ENCODE results near the gene PGM5. TPM values are rescaled to one million over a fixed set of nuclear protein-coding genes. Genes with fewer than 3 reads are reported as not detected.

Gene PGM5
- total RNA-seq, 2 experiments from 2014 or later = not detected

DNA sequence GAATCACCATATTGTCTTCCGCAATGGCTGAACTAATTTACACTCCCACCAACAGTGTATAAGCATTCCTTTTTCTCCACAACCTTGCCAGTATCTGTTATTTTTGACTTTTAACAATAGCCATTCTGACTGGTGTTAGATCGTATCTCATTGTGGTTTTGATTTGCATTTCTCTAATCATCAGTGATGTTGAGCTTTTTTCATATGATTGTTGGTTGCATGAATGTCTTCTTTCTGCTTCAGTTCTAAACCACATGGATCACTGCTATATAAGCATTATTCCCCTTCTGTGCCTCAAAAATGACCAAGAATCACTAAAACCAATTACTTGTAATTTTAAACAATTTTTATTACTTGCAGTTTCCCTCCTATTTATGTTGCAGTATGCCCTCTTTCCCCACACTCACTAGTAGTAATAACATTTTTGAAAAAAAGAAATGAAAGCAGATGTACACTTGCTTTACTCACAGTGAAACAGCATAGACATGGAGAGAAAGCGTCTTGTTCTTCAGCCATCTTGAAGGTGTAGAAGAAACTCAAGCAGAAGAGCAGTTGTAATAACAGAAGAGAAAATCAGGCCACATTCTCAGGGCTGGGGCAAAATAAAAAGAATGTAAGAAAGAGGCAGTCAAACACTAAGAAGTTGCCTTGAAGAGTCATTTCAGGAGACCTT, 188.8 kb downstream of the PGM5 start:
- POLR2A ChIA-PET = no interaction called here
- H3K27me3 Mint-ChIP-seq = peaks cover 14% of the 10 kb centered on the region
- H3K36me3 Mint-ChIP-seq (ENCODE audit: low read depth) = no peaks in the 10 kb centered on the region
- CTCF ChIA-PET = no interaction called here
- H3K9me3 Mint-ChIP-seq = no peaks in the 10 kb centered on the region
- H3K4me3 Mint-ChIP-seq = no peak overlapping the region
- H3K4me1 Mint-ChIP-seq = peaks cover 9% of the 10 kb centered on the region
- no peak overlapping the region for H3K27ac Mint-ChIP-seq
- no peak for DNase-seq

DNA sequence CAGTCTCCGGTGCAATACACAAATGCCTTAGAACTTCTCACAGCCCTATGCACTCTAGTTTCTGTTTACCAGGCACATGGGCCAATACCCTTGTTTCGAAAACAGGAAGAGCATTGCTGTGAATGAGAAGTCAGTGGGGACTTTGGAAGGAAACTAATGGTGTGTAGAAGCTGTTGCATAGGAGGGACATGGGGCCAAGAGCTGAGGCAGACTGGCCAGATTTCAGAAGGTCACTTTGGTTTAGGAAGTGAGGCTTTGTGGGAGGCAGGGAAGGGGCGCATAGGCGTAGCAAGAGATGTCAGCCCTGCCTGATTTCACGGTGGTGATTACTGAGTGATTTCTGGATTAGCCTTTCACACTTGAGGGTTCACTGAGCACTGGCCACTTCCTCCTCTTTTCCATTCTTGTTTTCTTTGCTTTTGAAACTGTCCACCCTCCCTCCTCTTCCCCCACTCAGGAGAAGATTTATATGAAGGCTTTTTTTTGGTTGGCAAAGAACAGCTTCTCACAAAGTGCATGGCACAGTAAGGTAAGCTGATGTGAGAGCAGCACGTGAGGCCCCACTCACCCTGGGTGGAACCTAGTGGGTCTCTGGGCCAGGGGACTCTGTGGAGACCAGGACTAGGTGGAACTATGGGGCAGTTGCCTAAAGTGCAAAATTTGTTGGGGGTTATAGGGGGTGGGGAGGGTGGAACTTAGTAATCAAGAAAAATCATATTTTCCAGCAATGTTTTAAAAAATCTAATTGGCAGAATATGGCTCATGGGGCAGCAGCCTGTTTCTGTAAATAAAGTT, 190.4 kb downstream of the PGM5 start:
- H3K27ac Mint-ChIP-seq = peak overlapping the region; percentile 79
- no peaks in the 10 kb centered on the region for H3K9me3 Mint-ChIP-seq
- peaks cover 9% of the 10 kb centered on the region for H3K4me1 Mint-ChIP-seq
- no peaks in the 10 kb centered on the region for H3K36me3 Mint-ChIP-seq (ENCODE audit: low read depth)
- ChIA-PET CTCF (no interaction called here), POLR2A (no interaction called here)
- peaks cover 12% of the 10 kb centered on the region for H3K27me3 Mint-ChIP-seq
- DNase-seq = peak; percentile 14
- H3K4me3 Mint-ChIP-seq = no peak overlapping the region

DNA sequence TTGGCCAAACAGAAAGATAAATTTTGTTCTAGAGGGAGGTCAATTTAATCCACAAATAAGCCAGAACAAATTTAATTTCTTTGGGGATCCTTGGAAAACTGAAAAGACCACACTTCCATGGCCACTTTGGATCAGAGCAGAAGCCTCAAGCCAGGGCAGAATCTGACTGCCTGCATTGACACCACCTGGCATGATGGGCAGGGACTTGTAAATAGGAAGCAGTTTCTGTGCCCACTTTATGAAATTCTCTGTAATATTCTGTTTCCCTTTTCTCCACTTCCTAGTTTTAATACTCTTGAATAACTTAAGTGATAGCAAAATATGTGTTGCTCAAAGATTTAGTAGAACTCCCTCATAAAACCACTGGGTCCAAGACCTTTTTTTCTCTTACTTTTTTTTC, 191.0 kb downstream of the PGM5 start:
- CTCF ChIA-PET = no interaction called here
- DNase-seq = no peak
- no peaks in the 10 kb centered on the region for H3K9me3 Mint-ChIP-seq
- H3K4me1 Mint-ChIP-seq = peaks cover 9% of the 10 kb centered on the region
- H3K4me3 Mint-ChIP-seq = no peak overlapping the region
- peaks cover 17% of the 10 kb centered on the region for H3K27me3 Mint-ChIP-seq
- POLR2A ChIA-PET = no interaction called here
- no peak overlapping the region for H3K27ac Mint-ChIP-seq
- no peaks in the 10 kb centered on the region for H3K36me3 Mint-ChIP-seq (ENCODE audit: low read depth)

DNA sequence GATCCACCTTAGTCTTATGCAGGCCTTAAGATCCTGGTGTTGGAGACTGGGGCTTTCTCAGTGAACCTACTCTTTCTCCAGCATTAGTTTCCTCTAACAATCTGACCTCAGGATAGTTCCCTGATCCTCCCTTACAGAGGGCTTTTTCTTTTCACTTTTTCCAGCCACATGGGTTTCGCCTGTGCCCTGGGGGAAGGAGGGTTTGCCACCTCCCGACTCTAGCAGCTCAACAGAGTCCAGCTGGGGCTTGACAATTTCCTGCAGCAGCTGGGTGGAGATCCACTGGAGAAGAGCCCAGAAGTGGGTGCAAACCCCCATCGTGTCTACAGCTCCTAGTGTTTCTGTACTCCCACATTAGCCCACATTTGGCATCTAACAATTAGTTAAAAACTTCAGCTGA, 191.8 kb downstream of the PGM5 start:
- no peak overlapping the region for H3K27ac Mint-ChIP-seq
- no peaks in the 10 kb centered on the region for H3K36me3 Mint-ChIP-seq (ENCODE audit: low read depth)
- H3K4me1 Mint-ChIP-seq = peaks cover 9% of the 10 kb centered on the region
- ChIA-PET CTCF (no interaction called here), POLR2A (no interaction called here)
- H3K4me3 Mint-ChIP-seq = no peak overlapping the region
- H3K27me3 Mint-ChIP-seq = peaks cover 20% of the 10 kb centered on the region
- no peaks in the 10 kb centered on the region for H3K9me3 Mint-ChIP-seq
- no peak for DNase-seq

DNA sequence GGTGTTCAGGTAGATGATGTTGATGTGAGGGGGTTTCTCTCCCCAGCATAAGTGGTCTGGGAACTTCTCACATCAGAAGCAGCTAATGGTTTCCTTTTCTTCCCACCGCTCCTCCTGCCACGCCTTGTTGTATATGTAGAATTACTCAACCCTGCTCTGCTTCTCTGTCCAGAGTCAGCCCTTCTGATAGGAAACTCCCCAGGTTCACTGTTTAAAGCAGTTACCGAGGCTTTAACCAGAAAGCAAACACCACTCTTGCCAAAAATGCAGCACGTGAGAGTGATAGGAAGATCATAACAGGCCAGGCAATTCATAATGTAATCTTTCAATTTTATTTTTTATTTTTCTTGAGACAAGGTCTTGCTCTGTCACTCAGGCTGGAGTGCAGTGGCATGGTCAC, 194.8 kb downstream of the PGM5 start:
- Mint-ChIP-seq H3K4me1 (peaks cover 9% of the 10 kb centered on the region), H3K36me3 (ENCODE audit: low read depth) (no peaks in the 10 kb centered on the region), H3K4me3 (no peak overlapping the region), H3K27me3 (peaks cover 24% of the 10 kb centered on the region), H3K9me3 (no peaks in the 10 kb centered on the region), H3K27ac (no peak overlapping the region)
- ChIA-PET CTCF (no interaction called here), POLR2A (no interaction called here)
- DNase-seq = no peak

DNA sequence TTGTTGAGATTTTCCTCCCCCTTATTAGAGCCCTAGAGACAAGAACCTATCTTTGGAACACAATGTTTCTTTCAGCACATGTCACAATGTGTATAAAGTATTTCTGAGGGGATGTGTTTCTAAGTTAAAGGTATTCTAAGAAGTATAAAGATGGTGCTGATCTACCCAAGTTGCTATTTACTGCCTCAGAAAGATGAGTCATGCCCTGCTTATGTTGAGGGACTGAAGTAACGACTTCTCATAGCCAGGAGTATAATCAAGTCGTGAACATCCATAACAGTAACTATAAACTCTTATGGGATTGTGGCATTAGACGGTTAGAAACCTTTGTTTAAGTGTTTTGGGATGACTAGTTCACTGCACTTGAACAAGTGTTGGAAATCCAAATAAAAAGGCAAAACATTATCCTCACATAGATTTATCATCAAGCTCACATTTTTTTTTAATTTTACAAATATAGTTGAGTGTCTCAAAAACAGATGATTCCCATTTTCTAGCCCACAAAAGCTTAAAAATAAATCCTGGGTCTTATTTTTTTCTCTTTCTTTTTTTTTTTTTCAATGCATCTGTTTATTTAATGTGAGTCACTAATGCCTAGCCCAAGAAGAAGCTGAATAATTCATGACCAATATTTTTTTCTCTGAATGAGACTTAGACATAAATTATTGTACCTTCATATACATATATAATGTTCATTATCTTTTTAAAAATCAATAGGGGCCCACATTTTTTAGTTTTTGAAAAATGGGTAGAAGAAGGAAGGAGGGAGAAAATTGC, 196.5 kb downstream of the PGM5 start:
- Mint-ChIP-seq H3K27ac (no peak overlapping the region), H3K27me3 (peaks cover 24% of the 10 kb centered on the region), H3K9me3 (no peaks in the 10 kb centered on the region), H3K4me1 (no peaks in the 10 kb centered on the region), H3K36me3 (ENCODE audit: low read depth) (no peaks in the 10 kb centered on the region), H3K4me3 (no peak overlapping the region)
- ChIA-PET POLR2A (no interaction called here), CTCF (no interaction called here)
- DNase-seq = no peak

DNA sequence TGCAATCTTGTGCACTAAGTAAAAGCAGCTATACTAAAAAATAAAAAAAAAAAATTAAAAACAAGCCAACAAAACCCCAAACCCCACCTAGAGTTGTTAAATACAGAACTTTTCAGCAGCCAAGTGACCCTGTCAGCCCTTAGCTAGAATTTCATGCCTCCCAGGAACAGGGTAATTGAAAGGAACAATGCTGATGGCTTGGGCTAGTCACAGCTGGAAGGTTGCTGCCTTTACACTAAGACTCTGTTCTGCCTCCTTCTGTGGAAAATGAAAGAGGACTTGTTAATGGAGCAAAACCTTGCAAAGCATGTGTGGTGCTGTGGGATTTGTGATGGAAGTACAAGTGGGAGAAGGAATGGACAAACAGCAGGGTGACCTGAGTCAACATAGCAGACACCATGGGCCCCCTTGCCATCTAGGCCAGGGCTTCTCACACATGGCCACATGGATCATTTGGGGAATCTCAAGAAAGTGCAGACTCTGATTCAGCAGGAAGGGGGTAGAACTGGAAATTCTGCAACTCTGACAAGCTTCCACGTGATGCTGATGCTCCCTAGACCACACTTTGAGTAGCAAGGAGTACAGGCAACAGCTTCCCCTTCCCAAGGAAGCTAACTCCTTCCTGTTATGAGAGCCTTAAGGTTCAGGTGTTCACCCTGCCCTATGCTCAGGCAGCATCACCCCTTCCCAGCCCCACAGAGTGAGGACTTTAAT, 199.2 kb downstream of the PGM5 start:
- ChIA-PET CTCF (interaction anchor here (0.6 to 1.5 kb wide), 3 partner anchors 14 to 123 kb away, joined by 3 to 4 read pairs (median 3); partner anchors contain the start of gene TMEM252), POLR2A (no interaction called here)
- Mint-ChIP-seq H3K9me3 (no peaks in the 10 kb centered on the region), H3K27ac (no peak overlapping the region), H3K4me3 (no peak overlapping the region), H3K4me1 (peaks cover 12% of the 10 kb centered on the region), H3K27me3 (peaks cover 22% of the 10 kb centered on the region), H3K36me3 (ENCODE audit: low read depth) (no peaks in the 10 kb centered on the region)
- DNase-seq = no peak

DNA sequence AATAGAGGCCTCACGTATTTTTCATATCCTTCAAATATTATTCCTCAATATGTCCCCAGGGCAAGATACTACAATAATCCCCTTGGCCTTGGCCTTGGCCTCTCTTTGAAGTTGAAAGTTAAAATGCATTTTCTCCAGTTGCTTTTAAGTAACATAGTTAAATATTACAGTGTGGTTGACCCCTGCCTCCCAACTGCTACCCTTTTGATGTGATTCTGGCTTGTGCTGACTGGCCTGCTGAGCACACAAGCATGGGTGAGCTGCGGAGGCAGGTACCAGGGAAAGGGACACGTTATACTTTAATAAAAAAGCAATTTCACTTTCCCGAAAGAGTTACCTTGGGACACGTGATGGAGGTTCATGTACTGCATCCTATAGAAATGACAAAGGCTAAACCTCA, 202.1 kb downstream of the PGM5 start:
- Mint-ChIP-seq H3K27ac (no peak overlapping the region), H3K4me3 (no peak overlapping the region), H3K9me3 (no peaks in the 10 kb centered on the region), H3K27me3 (peaks cover 14% of the 10 kb centered on the region), H3K4me1 (peaks cover 16% of the 10 kb centered on the region), H3K36me3 (ENCODE audit: low read depth) (no peaks in the 10 kb centered on the region)
- no peak for DNase-seq
- ChIA-PET POLR2A (no interaction called here), CTCF (no interaction called here)

DNA sequence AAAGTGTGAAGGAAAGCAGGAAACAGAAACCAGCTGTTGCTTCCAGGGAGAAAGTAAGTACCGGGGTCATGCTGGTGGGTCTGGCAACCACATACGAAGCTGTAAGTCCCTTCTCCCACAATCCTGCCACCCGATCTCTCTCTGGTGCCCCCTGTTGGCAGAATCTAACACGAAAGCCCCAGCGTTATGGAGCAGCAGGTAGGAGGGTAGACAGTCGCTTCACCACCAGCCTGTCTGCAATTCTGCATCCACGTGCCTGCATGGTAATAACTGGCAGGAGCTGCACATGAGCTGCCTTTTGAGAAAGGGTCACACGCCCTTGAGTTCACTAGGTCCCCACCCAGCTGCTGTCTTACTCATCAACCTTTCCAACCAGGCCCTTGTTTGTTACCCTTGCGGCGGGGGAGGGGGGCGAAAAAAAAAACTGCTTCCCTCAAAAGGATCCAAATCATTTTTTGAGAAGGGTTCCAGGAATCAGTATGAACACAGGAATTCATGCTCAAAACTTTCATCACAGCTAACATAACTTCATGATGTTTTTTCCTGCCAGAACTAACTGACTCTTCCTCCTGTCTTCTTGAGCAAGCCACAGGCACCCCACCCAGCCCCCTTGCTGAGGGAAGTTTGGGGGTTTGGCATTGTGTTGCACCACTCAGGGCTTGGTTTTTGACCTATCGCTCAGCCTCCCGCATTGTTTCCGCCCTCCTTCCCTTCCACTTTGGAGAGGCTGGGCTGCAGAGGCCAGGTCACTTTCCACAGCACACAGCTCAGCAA, 203.8 kb downstream of the PGM5 start:
- H3K4me1 Mint-ChIP-seq = peaks cover 16% of the 10 kb centered on the region
- no peaks in the 10 kb centered on the region for H3K36me3 Mint-ChIP-seq (ENCODE audit: low read depth)
- H3K4me3 Mint-ChIP-seq = no peak overlapping the region
- DNase-seq = peak; percentile 53
- H3K27ac Mint-ChIP-seq = no peak overlapping the region
- ChIA-PET CTCF (interaction anchor here (1.2 to 2.7 kb wide), 4 partner anchors 8 to 467 kb away, joined by 3 to 8 read pairs (median 4); partner anchors contain the start of gene TMEM252), POLR2A (no interaction called here)
- no peaks in the 10 kb centered on the region for H3K9me3 Mint-ChIP-seq
- peaks cover 6% of the 10 kb centered on the region for H3K27me3 Mint-ChIP-seq

DNA sequence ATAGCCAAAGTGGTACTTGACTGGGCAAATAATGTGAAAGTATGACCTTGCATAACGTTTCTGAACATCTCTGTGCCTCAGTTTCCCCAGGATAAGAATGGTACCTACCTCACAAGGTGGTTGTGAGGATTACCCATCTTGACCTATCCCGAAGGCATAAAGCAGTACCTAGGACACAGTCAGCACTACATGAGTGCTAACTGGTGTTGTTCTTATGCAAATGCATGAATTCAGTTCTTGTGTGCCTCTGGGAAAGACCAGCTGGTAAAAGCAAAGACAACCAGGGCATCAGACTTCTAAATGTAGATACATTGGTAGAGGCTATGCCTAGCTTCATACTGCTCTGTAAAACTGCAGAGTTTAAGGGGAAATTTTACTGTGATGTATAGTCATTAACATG, 206.1 kb downstream of the PGM5 start:
- ChIA-PET CTCF (no interaction called here), POLR2A (no interaction called here)
- H3K9me3 Mint-ChIP-seq = no peaks in the 10 kb centered on the region
- H3K27me3 Mint-ChIP-seq = peaks cover 4% of the 10 kb centered on the region
- peaks cover 16% of the 10 kb centered on the region for H3K4me1 Mint-ChIP-seq
- no peaks in the 10 kb centered on the region for H3K36me3 Mint-ChIP-seq (ENCODE audit: low read depth)
- H3K27ac Mint-ChIP-seq = no peak overlapping the region
- no peak for DNase-seq
- H3K4me3 Mint-ChIP-seq = no peak overlapping the region

DNA sequence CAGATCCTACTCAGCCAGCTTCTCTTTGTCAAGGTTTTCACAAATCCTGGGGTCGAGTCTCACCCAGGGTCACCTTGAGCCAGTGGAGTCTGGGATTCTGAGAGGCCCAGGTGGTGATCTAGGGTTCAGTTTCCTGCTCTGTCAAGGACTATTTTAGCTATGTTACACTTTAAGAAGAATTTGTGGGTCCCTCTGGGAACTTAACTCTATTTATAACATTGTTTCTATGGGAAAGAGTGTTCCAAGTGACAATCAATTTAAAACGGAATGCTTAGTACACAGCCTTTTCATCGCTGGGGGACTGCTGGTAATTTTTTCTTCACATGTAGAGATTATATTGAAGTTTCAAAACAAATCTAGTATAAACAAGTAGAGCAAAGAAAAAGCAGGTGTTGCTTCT, 211.2 kb downstream of the PGM5 start:
- ChIA-PET POLR2A (no interaction called here), CTCF (interaction anchor here (1.1 to 1.7 kb wide), 4 partner anchors 8 to 13 kb away, joined by 3 to 5 read pairs (median 4); no protein-coding TSS in a partner anchor)
- no peaks in the 10 kb centered on the region for H3K36me3 Mint-ChIP-seq (ENCODE audit: low read depth)
- no peaks in the 10 kb centered on the region for H3K4me1 Mint-ChIP-seq
- no peak overlapping the region for H3K4me3 Mint-ChIP-seq
- DNase-seq = no peak
- peaks cover 6% of the 10 kb centered on the region for H3K27me3 Mint-ChIP-seq
- no peak overlapping the region for H3K27ac Mint-ChIP-seq
- peaks cover 6% of the 10 kb centered on the region for H3K9me3 Mint-ChIP-seq

DNA sequence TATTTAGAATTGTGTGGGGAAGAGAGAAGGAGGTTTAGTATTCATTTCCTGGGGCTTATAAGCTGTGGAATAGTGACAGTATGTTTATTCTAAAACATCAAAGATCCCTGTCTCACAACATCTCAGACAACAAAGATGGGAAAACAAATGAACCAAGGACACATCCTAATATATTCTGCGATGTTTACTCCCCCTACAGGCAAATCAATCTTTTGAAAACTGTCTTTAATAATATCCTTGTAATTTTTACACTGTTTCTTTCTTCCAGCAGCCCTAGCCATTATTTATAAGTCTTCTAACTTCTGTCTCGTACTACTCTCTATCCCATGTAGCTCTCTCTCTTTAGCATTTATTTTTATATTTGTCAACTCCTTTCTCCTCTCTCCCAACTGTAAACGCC, 217.7 kb downstream of the PGM5 start:
- CTCF ChIA-PET = no interaction called here
- POLR2A ChIA-PET = no interaction called here

More for the DNA sequence above, 217.7 kb downstream of the PGM5 start:
- Mint-ChIP-seq H3K36me3 (ENCODE audit: low read depth) (no peaks in the 10 kb centered on the region), H3K4me3 (no peak overlapping the region), H3K9me3 (peaks cover 8% of the 10 kb centered on the region), H3K27me3 (peaks cover 8% of the 10 kb centered on the region), H3K27ac (no peak overlapping the region), H3K4me1 (no peaks in the 10 kb centered on the region)
- no peak for DNase-seq
